Left cardiac atrium (tissue), 4 donors: Measurements from ENCODE around the gene UROS. TPM values are rescaled to one million over a fixed set of nuclear protein-coding genes. Genes with fewer than 3 reads are reported as not detected.

Source experiments
- ATAC-seq, 2 donors: fragments of 200-7000 bp; cut with Tn5 transposase; one replicate each; pipeline ENCODE4 v1.9.1; 2020; ENCODE audit warnings: mild to moderate bottlenecking in 2 of 2, moderate library complexity in 2 of 2
- DNase-seq: peaks from one replicate; pipeline ENCODE4 v3.0.0-alpha.2; 2020
- intact Hi-C, 2 donors: fragments of 100-400 bp; cut with DNase I; formaldehyde crosslinking; loops; one replicate each; pipeline versions ENCODE4 v1.14.1 to v1.15.1; 2022 to 2023
- long read RNA-seq: library from polyadenylated mRNA; unstranded; transcript quantifications from one replicate; pipeline ENCODE4 v2.0.0, GENCODE V29; 2021
- total RNA-seq, 2 donors: library from RNA; stranded (reverse); fragmentation: NEBNext Ultra II Directional; extraction: Animal tissue kit (Norgen Biotek cat#: 25700); gene quantifications; one replicate each; pipeline ENCODE4 v1.2.1, GENCODE V29; 2021
- donor health status: DM: no; HTN: yes; CAD: no.
- donor health status: DM: no; HTN: yes; CAD: no; lungs with severe emphysema.
- donor health status: DM: yes; HTN: yes; CAD: no.
- donor health status: Dilated cardiomyopathy.

Gene UROS
- total RNA-seq: 10 to 100 TPM; 59.5 to 68.5 TPM
- long read RNA-seq, transcript UROS-204 (10 exons, 1,342 nt): major isoform, 67 of 93 reads
- long read RNA-seq, partial matches to known transcripts: 0 of 93 reads
- long read RNA-seq, other reads (novel, unspliced or antisense): 24 of 93 reads

- intact Hi-C loops: no loop called here
- peak; percentile 95 for ATAC-seq
- peak; percentile 95 for DNase-seq
Measured at GRCh38 chr10:125822878-125823662, at the start of gene UROS, which contains the start of gene BCCIP. TSS of gene UROS (minus strand) at chr10:125823258. CDS start at chr10:125816499, 6,759 bp downstream. TSS of gene BCCIP (plus strand) at chr10:125823546. CDS start at chr10:125823558, 12 bp downstream.

GRCh38 chr10:125871338-125871737 lies 48.3 kb upstream of the UROS start:
- DNase-seq (no peak), ATAC-seq (no peak)
- intact Hi-C loops: no loop called here

DNA sequence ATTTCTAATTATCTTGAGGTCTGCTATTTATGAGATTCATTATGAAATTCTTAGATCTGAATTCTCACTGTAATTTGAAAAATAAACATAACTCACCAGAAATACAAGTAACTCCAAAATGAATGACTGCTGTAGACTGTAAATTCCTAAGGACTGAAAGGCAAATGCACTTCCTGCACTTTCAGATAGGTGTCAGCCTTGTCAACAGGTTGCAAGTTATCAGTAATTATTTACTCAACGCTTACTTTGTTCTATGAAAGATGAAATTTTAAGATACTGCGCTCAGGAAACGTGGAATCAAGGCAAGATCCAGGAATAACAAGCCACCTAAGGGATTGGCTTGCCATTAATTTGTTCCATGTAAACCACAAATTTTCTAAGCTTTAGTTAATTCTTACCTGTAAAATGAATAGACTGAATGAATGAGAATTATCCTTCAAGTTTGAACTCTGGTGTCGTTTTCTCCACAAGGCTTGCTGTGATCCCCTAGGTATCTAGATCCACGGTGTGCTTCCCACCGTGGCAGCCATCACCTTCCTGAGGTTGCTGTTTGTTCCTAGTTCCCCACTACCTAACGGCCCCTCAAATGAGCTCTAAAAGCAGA lies 45.4 kb upstream of the UROS start:
- ATAC-seq (peak; percentile 30 to 39), DNase-seq (no peak)
- intact Hi-C loops: loop anchor here in 1 of 2 donors (10.0 kb wide), 1 partner anchor 636 kb away; no protein-coding TSS in a partner anchor

DNA sequence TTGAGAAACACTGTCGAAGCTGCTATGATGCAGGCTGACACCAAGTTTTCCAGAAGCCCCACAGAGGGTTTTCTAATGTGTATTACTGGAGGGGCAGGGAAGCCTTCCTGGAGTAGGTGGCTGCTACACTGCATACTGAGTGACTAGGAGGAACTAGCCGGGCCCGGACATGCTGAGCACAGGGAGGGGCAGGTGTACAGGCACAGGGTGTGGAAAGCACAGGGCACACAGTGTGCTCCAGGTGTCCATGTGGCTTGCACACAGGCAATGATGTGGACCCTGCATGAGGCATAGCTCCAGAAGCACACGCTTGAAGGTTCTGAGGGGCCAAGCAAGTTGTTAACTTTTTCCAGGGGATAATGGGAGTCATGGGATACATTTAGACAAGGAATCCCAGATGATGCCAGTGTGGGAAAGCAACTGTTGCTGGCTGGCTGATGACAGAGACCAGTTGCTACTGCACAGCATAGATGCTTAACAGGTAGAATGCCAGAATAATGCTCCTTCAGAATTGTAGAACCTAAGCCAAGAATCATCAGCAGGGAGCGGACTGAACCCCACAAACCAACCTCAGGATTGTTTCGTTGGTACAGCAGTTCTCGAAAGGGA lies 43.5 kb upstream of the UROS start:
- intact Hi-C loops: loop anchor here in 1 of 2 donors (10.0 kb wide), 1 partner anchor 638 kb away; no protein-coding TSS in a partner anchor
- no peak for DNase-seq
- no peak for ATAC-seq

DNA sequence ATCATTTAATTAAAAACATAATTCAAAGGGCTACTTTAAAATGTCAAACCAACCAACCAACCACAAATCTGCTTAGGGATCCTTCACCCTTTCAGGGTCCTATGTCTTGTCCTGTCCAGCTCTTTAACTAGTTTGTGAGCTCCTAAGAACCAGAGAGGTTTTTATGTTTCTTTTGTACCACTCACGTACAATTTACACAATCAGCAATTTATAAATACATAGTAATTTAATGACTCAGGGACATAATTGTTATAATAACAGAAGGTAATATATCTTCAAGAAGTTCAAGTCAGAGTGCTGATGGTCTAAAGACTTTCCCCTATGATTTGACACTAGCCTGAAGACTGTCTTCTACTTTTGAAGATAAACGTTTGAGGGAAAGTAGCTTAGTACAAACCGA lies 42.1 kb upstream of the UROS start:
- no peak for DNase-seq
- intact Hi-C loops: loop anchor here in 1 of 2 donors (10.0 kb wide), 1 partner anchor 640 kb away; no protein-coding TSS in a partner anchor
- no peak for ATAC-seq

GRCh38 chr10:125859128-125859817 lies 36.2 kb upstream of the UROS start:
- intact Hi-C loops: no loop called here
- ATAC-seq (no peak), DNase-seq (no peak)

DNA sequence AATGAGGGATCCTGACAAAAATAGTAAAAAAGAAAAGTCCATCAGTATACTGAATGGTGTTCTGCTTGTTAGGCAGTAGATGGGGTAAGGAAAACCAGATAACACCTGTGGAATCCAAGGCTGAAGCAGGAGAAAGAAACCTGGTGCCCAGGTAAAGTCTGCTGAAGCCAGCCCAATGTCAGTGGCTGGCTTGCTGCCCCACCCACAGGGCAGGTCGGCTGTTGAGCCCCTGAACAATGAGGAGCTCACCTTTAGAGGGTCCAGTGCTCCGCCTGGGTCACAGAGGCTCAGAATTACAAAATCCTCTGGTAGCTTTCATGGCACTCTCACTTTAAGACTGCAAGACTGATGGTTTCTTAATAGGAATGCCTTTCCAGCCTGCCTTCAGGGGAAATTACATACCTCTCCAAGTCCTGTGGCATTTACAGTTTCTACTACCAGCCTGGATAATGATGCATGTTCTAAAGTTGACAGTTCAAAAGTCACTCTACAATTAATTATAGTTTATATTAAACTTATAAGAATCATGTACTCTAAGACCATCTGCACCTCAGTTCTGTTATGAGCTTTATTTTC lies 34.2 kb upstream of the UROS start:
- DNase-seq: no peak
- ATAC-seq: no peak
- intact Hi-C loops: no loop called here

DNA sequence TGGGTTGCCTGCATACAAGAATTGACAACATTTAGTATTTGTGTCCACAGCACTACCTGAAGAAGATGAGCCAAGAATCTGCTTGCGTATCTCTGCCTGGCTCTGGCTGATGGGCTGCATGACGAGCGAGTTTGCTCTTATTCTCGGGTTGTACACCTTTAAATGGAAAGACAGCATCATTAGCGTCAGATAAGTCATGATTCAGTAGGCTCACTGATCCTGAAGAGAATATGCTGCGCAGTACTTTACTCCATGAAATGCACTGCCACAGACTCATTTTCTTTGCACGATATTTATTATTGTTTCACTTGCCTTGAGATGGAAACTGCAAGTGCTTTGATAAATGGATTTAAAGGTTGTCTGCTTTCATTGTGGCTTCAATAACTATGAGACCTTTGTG lies 29.4 kb upstream of the UROS start:
- no peak for ATAC-seq
- DNase-seq: no peak
- intact Hi-C loops: no loop called here

DNA sequence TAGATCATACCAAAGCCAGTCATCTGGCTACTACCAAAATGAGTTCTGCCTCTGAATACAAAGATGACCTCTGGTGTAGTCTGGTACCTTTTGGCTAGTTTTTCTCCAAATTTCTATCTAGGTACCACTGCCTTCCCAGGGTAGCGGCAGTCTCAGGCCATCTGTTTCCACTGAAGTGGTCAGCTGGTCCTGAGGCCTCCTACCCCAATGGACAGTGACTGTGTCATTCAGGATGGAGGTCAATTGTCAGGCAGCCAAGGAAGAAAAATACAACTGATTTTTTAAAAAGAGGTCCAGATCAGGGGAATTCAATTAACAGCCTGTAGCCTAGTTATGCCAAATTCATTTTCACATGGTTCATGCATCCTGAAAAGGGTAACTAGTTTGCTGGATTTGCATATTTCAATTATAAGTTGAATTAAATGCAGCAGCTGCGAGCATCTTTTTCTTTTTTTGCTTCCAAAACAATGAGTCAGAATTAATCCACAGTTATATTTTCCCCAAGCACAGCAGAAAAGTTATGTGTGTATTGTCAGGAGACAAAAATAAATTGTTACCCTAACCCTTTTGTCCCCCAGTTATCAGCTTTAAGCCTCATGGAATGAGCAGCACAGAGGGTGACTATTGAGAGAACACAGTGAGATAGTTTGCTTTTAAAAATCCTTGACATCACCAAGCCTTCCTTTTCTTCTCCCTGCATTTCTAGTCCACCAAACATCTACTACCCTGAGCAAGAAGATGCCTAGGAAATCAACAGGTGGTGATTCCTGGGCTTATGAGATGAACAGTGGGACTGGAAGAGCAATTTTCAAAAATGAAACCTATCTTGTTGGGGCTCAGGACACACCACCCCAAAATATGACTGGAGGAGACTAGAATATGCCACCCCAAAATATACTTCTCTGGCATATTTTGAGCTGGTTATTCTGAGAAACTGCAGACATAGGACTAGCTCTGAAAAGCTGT lies 28.0 kb upstream of the UROS start:
- ATAC-seq (peak; percentile 68 to 76), DNase-seq (no peak)
- intact Hi-C loops: no loop called here

DNA sequence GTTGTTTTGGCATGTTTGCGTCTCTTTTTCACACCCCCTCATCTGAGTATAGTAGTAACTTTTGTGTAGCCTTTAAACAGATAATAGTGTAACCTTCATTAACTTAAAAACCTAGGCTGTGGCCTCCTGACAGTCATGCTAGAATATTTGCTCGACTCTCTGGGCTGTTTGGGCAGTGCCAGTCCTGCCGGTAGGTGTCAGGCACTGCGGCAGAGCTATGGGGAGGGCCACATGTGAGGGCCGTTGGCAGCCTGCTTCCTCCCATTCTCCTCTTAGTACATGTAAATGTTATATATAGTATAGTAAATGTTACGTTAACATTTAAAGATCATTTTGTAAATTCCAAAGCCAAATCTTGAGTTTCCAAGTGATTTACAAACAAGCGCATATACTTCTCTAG lies 26.4 kb upstream of the UROS start:
- intact Hi-C loops: no loop called here
- DNase-seq: no peak
- peak; percentile 19 to 43 for ATAC-seq

DNA sequence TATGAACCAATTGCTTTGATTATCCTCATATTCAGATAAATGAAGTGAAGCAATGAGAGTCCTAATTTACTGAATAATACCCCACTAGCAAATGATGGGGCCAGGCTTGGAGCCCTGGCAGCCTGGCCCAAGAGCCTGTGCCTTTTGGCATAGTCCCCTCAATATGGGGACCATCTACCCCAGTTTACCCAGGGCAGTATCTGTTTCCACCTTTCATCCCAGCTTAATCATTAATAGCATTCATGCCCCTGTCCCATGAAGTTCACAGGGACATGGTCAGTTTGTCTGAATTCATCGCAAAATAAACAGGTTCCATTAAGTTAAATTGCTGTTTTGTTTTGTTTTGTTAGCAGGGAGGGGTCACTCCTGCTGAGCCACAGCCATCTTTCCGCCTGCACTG lies 25.8 kb upstream of the UROS start:
- ATAC-seq (no peak), DNase-seq (no peak)
- intact Hi-C loops: no loop called here

- DNase-seq: no peak
- intact Hi-C loops: no loop called here
- peak in 1 of 2 donors; percentile 8 for ATAC-seq
Measured at GRCh38 chr10:125848371-125848770, 25.3 kb upstream of the UROS start.

DNA sequence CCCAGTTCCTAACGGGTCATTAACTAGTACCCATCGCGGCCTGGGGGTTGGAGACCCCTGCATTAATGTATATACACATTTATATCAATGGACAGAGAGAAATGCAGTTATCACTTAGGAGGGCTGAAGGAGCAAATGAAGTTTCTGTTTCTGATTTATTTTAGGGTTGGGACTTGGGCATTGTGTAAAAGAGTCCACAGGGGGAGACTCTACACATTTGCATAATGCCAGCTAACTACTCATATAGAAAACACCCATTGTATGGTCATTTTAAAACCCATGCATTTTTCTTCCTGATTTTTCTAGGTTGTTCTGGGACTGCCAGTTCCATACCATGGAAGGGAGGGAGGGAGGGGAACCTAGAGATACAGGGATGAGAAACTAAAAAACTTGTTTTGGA lies 23.8 kb upstream of the UROS start:
- intact Hi-C loops: no loop called here
- no peak for ATAC-seq
- DNase-seq: no peak

- no peak for DNase-seq
- ATAC-seq: no peak
- intact Hi-C loops: no loop called here
Measured at GRCh38 chr10:125845617-125846016, 22.6 kb upstream of the UROS start.

GRCh38 chr10:125844751-125845221 lies 21.7 kb upstream of the UROS start:
- intact Hi-C loops: no loop called here
- ATAC-seq (no peak), DNase-seq (no peak)

GRCh38 chr10:125843603-125844329 lies 20.7 kb upstream of the UROS start:
- ATAC-seq: no peak
- intact Hi-C loops: no loop called here
- DNase-seq: no peak

DNA sequence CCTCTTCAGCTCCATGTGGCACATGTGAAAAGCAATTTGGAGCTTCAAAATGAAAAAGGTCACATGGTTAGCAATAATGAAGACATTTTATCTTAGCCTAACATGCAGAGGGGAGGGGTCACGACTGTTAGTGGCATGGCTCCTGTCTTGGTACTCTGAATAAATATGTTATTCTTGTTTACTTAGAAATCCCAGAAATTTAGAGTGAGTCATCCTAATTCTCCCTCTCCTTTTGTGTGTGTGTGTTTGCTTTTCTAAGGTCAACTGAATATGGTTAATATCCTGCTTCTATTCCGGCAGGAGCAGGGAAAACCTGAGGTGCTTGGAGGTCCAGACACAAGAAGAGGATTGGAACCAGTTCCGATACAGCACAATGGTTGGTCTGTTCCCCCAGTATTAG lies 17.9 kb upstream of the UROS start:
- no peak for DNase-seq
- intact Hi-C loops: no loop called here
- ATAC-seq: no peak
